H1 (cell line): ENCODE measurements around the gene NAAA. TPM values are rescaled to one million over a fixed set of nuclear protein-coding genes. Genes with fewer than 3 reads are reported as not detected.

Source experiments
- CTCF ChIA-PET: fragments of 300-600 bp; sonication (Branson Sonifier 250); formaldehyde crosslinking; loops from one replicate; lab custom pipeline; 2021; ENCODE audit not compliant: partially characterized antibody; lab: Charles Lee
- POLR2A ChIA-PET: fragments of 300-600 bp; sonication (Branson Sonifier 250); formaldehyde crosslinking; loops from one replicate; lab custom pipeline; 2021; ENCODE audit warnings: inconsistent platforms; ENCODE audit not compliant: partially characterized antibody; lab: Charles Lee
- DNase-seq, 2 experiments: peaks; one replicate each; pipeline versions ENCODE4 v3.0.0 to v3.0.0-alpha.2; 2010 to 2022; ENCODE audit warnings: low spot score in 2 of 2, low read depth in 1 of 2, mixed read lengths in 1 of 2
- FAIRE-seq: peaks from 2 replicates; lab custom pipeline; 2011; peaks lifted over from hg19 to GRCh38; lab: Jason Lieb, UNC
- H2AFZ ChIP-seq: 2 replicates; pipeline ENCODE4 v1.8.1; 2012; ENCODE audit warnings: low read length, inconsistent platforms
- H2AK5ac ChIP-seq: 2 replicates; pipeline ENCODE4 v1.6.1; 2013; ENCODE audit warnings: low read depth, low read length
- H2BK120ac ChIP-seq: replicated peaks from 2 replicates; pipeline ENCODE3; 2013; ENCODE audit warnings: low read depth, low read length, inconsistent platforms
- H2BK12ac ChIP-seq: 2 replicates; pipeline ENCODE4 v1.6.1; 2013; ENCODE audit warnings: low read depth, low read length
- H2BK15ac ChIP-seq: 2 replicates; pipeline ENCODE4 v1.6.1; 2013; ENCODE audit warnings: low read length
- H2BK20ac ChIP-seq: 2 replicates; pipeline ENCODE4 v1.6.1; 2013; ENCODE audit warnings: low read length
- H2BK5ac ChIP-seq: 2 replicates; pipeline ENCODE4 v1.6.1; 2013; ENCODE audit warnings: low read depth, low read length
- H3K14ac ChIP-seq: 2 replicates; pipeline ENCODE4 v1.6.1; 2013; ENCODE audit warnings: inconsistent platforms; ENCODE audit not compliant: insufficient read length
- H3K18ac ChIP-seq: 2 replicates; pipeline ENCODE4 v1.6.1; 2013; ENCODE audit warnings: low read length; ENCODE audit errors: extremely low read depth
- H3K23ac ChIP-seq: 2 replicates; pipeline ENCODE4 v1.6.1; 2013; ENCODE audit warnings: inconsistent platforms; ENCODE audit not compliant: insufficient read length
- H3K23me2 ChIP-seq: 2 replicates; pipeline ENCODE4 v1.6.1; 2013; ENCODE audit warnings: low read depth, low read length
- H3K27ac ChIP-seq: 2 replicates; pipeline ENCODE4 v1.6.1; 2011; ENCODE audit warnings: low read depth, low read length, inconsistent platforms
- H3K27me3 ChIP-seq, 4 experiments: replicated peaks in 1 of 4; 1 replicate in 1 of 4; 2 replicates in 3 of 4; pipeline versions ENCODE4 v1.6.1 to v1.8.1; 2011 to 2013; ENCODE audit warnings: low read length in 3 of 4, mild to moderate bottlenecking in 3 of 4, inconsistent platforms in 2 of 4, mixed read lengths in 2 of 4, moderate library complexity in 1 of 4; ENCODE audit not compliant: control insufficient read depth in 3 of 4, insufficient read depth in 3 of 4; ENCODE audit errors: extremely low read depth in 1 of 4
- H3K36me3 ChIP-seq, 4 experiments: 2 replicates each; pipeline versions ENCODE4 v1.6.1 to v1.8.1; 2011 to 2013; ENCODE audit warnings: mild to moderate bottlenecking in 4 of 4, low read length in 3 of 4, moderate library complexity in 2 of 4, control low read depth in 1 of 4, inconsistent platforms in 1 of 4; ENCODE audit not compliant: insufficient read depth in 4 of 4, control insufficient read depth in 2 of 4
- H3K4ac ChIP-seq: replicated peaks from 2 replicates; pipeline ENCODE3; 2013; ENCODE audit warnings: low read length, low read depth, mixed read lengths, inconsistent platforms; ENCODE audit not compliant: insufficient read length
- H3K4me1 ChIP-seq, 4 experiments: replicated peaks in 1 of 4; 1 replicate in 1 of 4; 2 replicates in 3 of 4; pipeline versions ENCODE4 v1.6.1 to v1.8.1; 2011 to 2013; ENCODE audit warnings: low read length in 3 of 4, inconsistent platforms in 2 of 4, mixed read lengths in 1 of 4; ENCODE audit not compliant: insufficient read depth in 4 of 4, control insufficient read depth in 3 of 4
- H3K4me2 ChIP-seq, 2 experiments: 2 replicates each; pipeline versions ENCODE4 v1.6.1 to v1.8.1; 2011 to 2013; ENCODE audit warnings: low read depth in 2 of 2, low read length in 2 of 2, control low read depth in 1 of 2, inconsistent platforms in 1 of 2, mild to moderate bottlenecking in 1 of 2; ENCODE audit not compliant: insufficient read depth in 1 of 2
- H3K4me3 ChIP-seq, 4 experiments: fragments of 200-600, 300-600 bp in 1 of 4; sonication (generic), shearing (Covaris generic), sonication (Bioruptor Twin) in 1 of 4; 2 replicates each; pipeline versions ENCODE4 v1.5.1 to v1.8.1; 2011 to 2016; ENCODE audit warnings: low read length in 4 of 4, low read depth in 3 of 4, control low read depth in 2 of 4, inconsistent platforms in 2 of 4, mild to moderate bottlenecking in 2 of 4, mixed read lengths in 1 of 4, moderate library complexity in 1 of 4; ENCODE audit not compliant: insufficient read depth in 2 of 4; ENCODE audit errors: extremely low read depth in 1 of 4
- H3K56ac ChIP-seq: replicated peaks from 2 replicates; pipeline ENCODE3; 2013; ENCODE audit warnings: low read depth, mild to moderate bottlenecking, mixed read lengths, low read length, inconsistent platforms; ENCODE audit not compliant: insufficient read length
- H3K79me1 ChIP-seq: 2 replicates; pipeline ENCODE4 v1.6.1; 2013; ENCODE audit warnings: low read depth, low read length, control low read depth
- H3K79me2 ChIP-seq, 2 experiments: 2 replicates each; pipeline versions ENCODE4 v1.6.1 to v1.8.1; 2012 to 2013; ENCODE audit warnings: low read length in 2 of 2, mild to moderate bottlenecking in 2 of 2, inconsistent platforms in 1 of 2; ENCODE audit not compliant: insufficient read depth in 2 of 2, control insufficient read depth in 1 of 2
- H3K9ac ChIP-seq, 4 experiments: replicated peaks in 1 of 4; 1 replicate in 1 of 4; 2 replicates in 3 of 4; pipeline versions ENCODE4 v1.6.1 to v1.8.1; 2011 to 2013; ENCODE audit warnings: low read depth in 3 of 4, low read length in 3 of 4, control low read depth in 2 of 4, mild to moderate bottlenecking in 2 of 4, moderate library complexity in 2 of 4, inconsistent platforms in 1 of 4; ENCODE audit errors: extremely low read depth in 1 of 4
- H3K9me3 ChIP-seq, 2 experiments: 2 replicates each; pipeline versions ENCODE4 v1.6.1 to v1.8.1; 2012 to 2013; ENCODE audit warnings: mild to moderate bottlenecking in 2 of 2, moderate library complexity in 2 of 2, control low read depth in 1 of 2, inconsistent platforms in 1 of 2, low read depth in 1 of 2, low read length in 1 of 2, mixed read lengths in 1 of 2; ENCODE audit not compliant: insufficient read depth in 2 of 2
- H4K20me1 ChIP-seq, 2 experiments: replicated peaks in 1 of 2; 2 replicates each; pipeline versions ENCODE3 to v1.8.1; 2011 to 2013; ENCODE audit warnings: inconsistent platforms in 2 of 2, low read length in 2 of 2, mild to moderate bottlenecking in 1 of 2; ENCODE audit not compliant: insufficient read depth in 2 of 2, control insufficient read depth in 1 of 2
- H4K5ac ChIP-seq: 2 replicates; pipeline ENCODE4 v1.6.1; 2013; ENCODE audit warnings: low read length, low read depth, mixed read lengths, inconsistent platforms; ENCODE audit not compliant: insufficient read length
- H4K8ac ChIP-seq: 2 replicates; pipeline ENCODE4 v1.8.0; 2013; ENCODE audit warnings: mild to moderate bottlenecking, moderate library complexity, low read length, inconsistent platforms; ENCODE audit not compliant: insufficient read depth; ENCODE audit errors: extremely low read depth
- H4K91ac ChIP-seq: replicated peaks from 2 replicates; pipeline ENCODE3; 2013; ENCODE audit warnings: low read length, mixed read lengths, inconsistent platforms; ENCODE audit not compliant: insufficient read length
- BACH1 ChIP-seq: IDR thresholded peaks from 2 replicates; pipeline ENCODE4 v1.6.1; 2012; ENCODE audit warnings: low read length, improper control_type of control experiment
- JUN ChIP-seq: IDR thresholded peaks from 2 replicates; pipeline ENCODE4 v1.6.1; 2011; ENCODE audit warnings: low read depth, mild to moderate bottlenecking, improper control_type of control experiment, low read length
- RNF2 ChIP-seq: fragments of 200-900, 300-1000 bp; sonication (generic); IDR thresholded peaks from 2 replicates; pipeline ENCODE4 v1.7.1; 2016; ENCODE audit warnings: borderline replicate concordance, low read depth, mild to moderate bottlenecking, antibody characterized with exemption, low read length; ENCODE audit not compliant: poor library complexity, severe bottlenecking; ENCODE audit errors: missing control alignments
- SIN3A ChIP-seq, 2 experiments: IDR thresholded peaks in 1 of 2; conservative IDR thresholded peaks in 1 of 2; 2 replicates each; pipeline ENCODE4 v1.6.1; 2011 to 2012; ENCODE audit warnings: low read length in 2 of 2, improper control_type of control experiment in 1 of 2, low read depth in 1 of 2, mild to moderate bottlenecking in 1 of 2
- SP4 ChIP-seq: IDR thresholded peaks from 2 replicates; pipeline ENCODE4 v1.6.1; 2012; ENCODE audit warnings: low read length, inconsistent platforms
- SRF ChIP-seq: IDR thresholded peaks from 2 replicates; pipeline ENCODE4 v1.6.1; 2011; ENCODE audit warnings: mild to moderate bottlenecking, low read depth, low read length, moderate library complexity
- WGBS, 2 experiments: shearing (Covaris generic) in 1 of 2; methylation state at CpG; one replicate each; pipeline versions ENCODE4 v1.1.6 to v1.1.7; 2013 to 2015; ENCODE audit warnings: low lambda C conversion rate in 2 of 2, mixed read lengths in 2 of 2, inconsistent platforms in 1 of 2, low coverage in 1 of 2, missing lambda C conversion rate in 1 of 2; ENCODE audit not compliant: insufficient replicate concordance in 2 of 2, insufficient coverage in 1 of 2, insufficient read length in 1 of 2; ENCODE audit errors: extremely low coverage in 1 of 2, missing lambda C conversion rate in 1 of 2; 5-methylcytosine and 5-hydroxymethylcytosine counted together
- polyA plus RNA-seq, 7 experiments: library from polyadenylated mRNA; depleted of rRNA in 3 of 7; stranded (reverse) in 5 of 7; unstranded in 2 of 7; fragments of >200 nt in 5 of 7; fragments of 200-250 nt in 2 of 7; gene quantifications; 1 replicate in 5 of 7; 2 replicates in 1 of 7; 4 replicates in 1 of 7; pipeline versions ENCODE4 v1.2.1 to v1.2.3, GENCODE V29; 2011 to 2013; ENCODE audit warnings: missing spikeins in 2 of 7, mixed read lengths in 2 of 7
- total RNA-seq: library from RNA; stranded (reverse); fragmentation: NEBNext Ultra II Directional; extraction: Animal tissue kit (Norgen Biotek cat#: 25700); gene quantifications from 2 replicates; pipeline ENCODE4 v1.2.1, GENCODE V29; 2021
- TF ChIP-seq, protein P1 (sequence below): IDR thresholded peaks from 2 replicates; pipeline ENCODE4 v1.6.1; 2012; ENCODE audit warnings: inconsistent platforms
- TF ChIP-seq, protein P2 (sequence below): IDR thresholded peaks from 2 replicates; pipeline ENCODE4 v1.6.1; 2011; ENCODE audit warnings: low read depth, mild to moderate bottlenecking, low read length; ENCODE audit not compliant: insufficient read depth

NAAA gene
- total and polyA plus RNA-seq, 2 of the 8 experiments (the other 6 are each of a cell fraction or from before 2014, with no cell fraction given) = 9.4 to 12.5 TPM

DNA sequence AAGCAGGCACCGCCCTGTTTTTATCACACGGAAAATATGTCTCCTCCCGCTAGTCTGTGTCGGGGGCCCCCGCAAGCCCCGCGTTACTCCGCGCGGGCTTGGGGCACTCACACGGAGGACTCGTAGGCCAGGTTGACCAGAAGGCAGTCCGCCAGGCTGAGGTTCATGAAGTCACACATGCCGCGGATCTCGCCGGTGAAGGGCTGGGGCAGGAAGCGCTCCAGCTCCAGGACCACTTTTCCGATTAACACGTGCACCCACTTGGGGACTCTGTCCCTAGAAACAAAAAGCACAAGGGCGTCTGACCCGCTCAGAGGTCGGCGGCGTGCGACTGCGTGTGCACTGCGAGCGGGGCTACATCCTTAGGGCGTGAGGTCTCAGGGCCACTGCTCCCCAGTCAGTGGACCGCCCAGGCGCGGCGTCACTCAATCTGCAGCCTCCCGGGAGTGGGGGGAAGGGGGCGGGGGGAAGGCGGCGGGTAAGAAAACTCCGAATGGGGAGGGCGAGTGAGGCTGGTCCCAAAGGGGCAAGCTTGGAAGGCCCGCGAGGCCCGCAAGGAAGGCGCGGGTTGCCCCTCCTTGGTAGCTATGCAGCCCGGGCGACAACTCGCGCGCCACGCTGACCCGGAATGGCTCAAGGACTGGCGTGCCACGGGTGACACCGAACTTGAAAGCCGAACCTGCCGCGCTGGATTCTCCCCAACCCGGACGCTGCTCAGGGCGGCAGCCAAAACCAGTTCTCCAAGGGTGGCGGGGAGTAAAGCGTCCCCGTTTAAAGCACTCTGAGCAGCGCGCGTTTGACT lies 722 bp downstream of the NAAA start:
- H4K91ac ChIP-seq = no peak overlapping the region
- H3K4me2 ChIP-seq = peak overlapping the region; percentile 82 to 89
- DNase-seq (peak in 1 of 2 experiments; percentile 79), FAIRE-seq (no peak)
- H3K9ac ChIP-seq = peak overlapping the region; percentile 48 to 79 (median 62)
- peak overlapping the region; percentile 62; the same call in 1 of the 2 replicates for H2BK12ac ChIP-seq
- peaks cover 8% of the 10 kb centered on the region; the same call in 1 of the 2 replicates for H3K23me2 ChIP-seq
- H4K8ac ChIP-seq = peak overlapping the region; percentile 7
- peak overlapping the region; percentile 19; the same call in 1 of the 2 replicates for H2BK15ac ChIP-seq
- POLR2A ChIA-PET = interaction anchor here (0.8 to 2.2 kb wide), 10 partner anchors 10 to 208 kb away, joined by 3 to 9 read pairs (median 4); partner anchors contain the start of gene NUP54
- H3K4ac ChIP-seq = no peak overlapping the region
- no peak overlapping the region for H3K14ac ChIP-seq
- no peak overlapping the region for H3K23ac ChIP-seq
- peak overlapping the region; percentile 24; the same call in 1 of the 2 replicates for H3K18ac ChIP-seq
- peak overlapping the region; percentile 38; the same call in 1 of the 2 replicates for H2BK5ac ChIP-seq
- H3K36me3 ChIP-seq = peaks cover 0 to 4% (median 0%) of the 10 kb centered on the region in 4 experiments; a peak in 1 of 8 replicates
- CTCF ChIA-PET = interaction anchor here (0.6 to 8.8 kb wide), 14 partner anchors 9 to 1455 kb away, joined by 3 to 73 read pairs (median 4); no protein-coding TSS in a partner anchor
- peak overlapping the region; percentile 37 for H4K5ac ChIP-seq
- H3K79me2 ChIP-seq = no peaks in the 10 kb centered on the region
- H2AFZ ChIP-seq = peak overlapping the region; percentile 97
- H2BK20ac ChIP-seq = no peak overlapping the region
- H2AK5ac ChIP-seq = no peak overlapping the region
- H3K4me1 ChIP-seq = peaks cover 0 to 3% (median under 1%) of the 10 kb centered on the region in 4 experiments; a peak in 2 of 7 replicates
- H3K79me1 ChIP-seq = no peaks in the 10 kb centered on the region
- H3K27me3 ChIP-seq = peaks cover 0 to 3% (median 0%) of the 10 kb centered on the region in 4 experiments; a peak in 1 of 7 replicates
- no peaks in the 10 kb centered on the region for H3K9me3 ChIP-seq
- H3K56ac ChIP-seq = peak overlapping the region; percentile 18
- H2BK120ac ChIP-seq = no peak overlapping the region
- H3K4me3 ChIP-seq = peak overlapping the region; percentile 69 to 85 (median 74)
- WGBS, 2 experiments = 4% methylated on average over 48 of the region's 67 CpGs; no CpG with 5 or more reads in 1 of the 2 experiments
- peaks cover 0 to 3% of the 10 kb centered on the region in 2 experiments for H4K20me1 ChIP-seq
- no peak overlapping the region for H3K27ac ChIP-seq
- TF ChIP-seq RNF2 = peak; percentile 4
- TF ChIP-seq, protein P1, sequence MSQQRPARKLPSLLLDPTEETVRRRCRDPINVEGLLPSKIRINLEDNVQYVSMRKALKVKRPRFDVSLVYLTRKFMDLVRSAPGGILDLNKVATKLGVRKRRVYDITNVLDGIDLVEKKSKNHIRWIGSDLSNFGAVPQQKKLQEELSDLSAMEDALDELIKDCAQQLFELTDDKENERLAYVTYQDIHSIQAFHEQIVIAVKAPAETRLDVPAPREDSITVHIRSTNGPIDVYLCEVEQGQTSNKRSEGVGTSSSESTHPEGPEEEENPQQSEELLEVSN = peak; percentile 43; the same call in 1 of the 2 replicates
- TF ChIP-seq SIN3A (conservative IDR thresholded peaks at IDR 0.05 in 1 of 2, IDR thresholded peaks at IDR 0.05 in 1 of 2; ENCODE audit: low read depth in 1 of 2, low read length in 2 of 2) = 0 out of 4 replicates have a peak, but pooled peaks of 1 of the 2 experiments have one; percentile 43
- TF ChIP-seq, protein P2, sequence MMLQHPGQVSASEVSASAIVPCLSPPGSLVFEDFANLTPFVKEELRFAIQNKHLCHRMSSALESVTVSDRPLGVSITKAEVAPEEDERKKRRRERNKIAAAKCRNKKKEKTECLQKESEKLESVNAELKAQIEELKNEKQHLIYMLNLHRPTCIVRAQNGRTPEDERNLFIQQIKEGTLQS = no peak
- TF ChIP-seq SRF = no peak
- no peak for TF ChIP-seq JUN
- TF ChIP-seq SP4 = no peak
- 0 out of 2 replicates have a peak, but pooled peaks have one; percentile 5 for TF ChIP-seq BACH1
